OCI-LY7 (cell line): ENCODE results near the gene TRIB2. TPM values are rescaled to one million over a fixed set of nuclear protein-coding genes. Genes with fewer than 3 reads are reported as not detected.

Experiments used
- BruUV-seq: library from RNA; stranded (reverse); fragments of 400-500 nt; replicated peaks from 2 replicates; lab custom pipeline; 2021; lab: Mats Ljungman, UMichigan
- CTCF ChIA-PET: fragments of 300-600 bp; sonication (Branson Sonifier 250); formaldehyde crosslinking; loops from one replicate; lab custom pipeline; 2022; ENCODE audit warnings: antibody characterized with exemption; ENCODE audit not compliant: unreplicated experiment; lab: Charles Lee
- POLR2A ChIA-PET: fragments of 300-600 bp; sonication (Branson Sonifier 250); formaldehyde crosslinking; loops from one replicate; lab custom pipeline; 2022; ENCODE audit warnings: antibody characterized with exemption; lab: Charles Lee
- DNase-seq: peaks from one replicate; pipeline ENCODE4 v3.0.0-alpha.2; 2015; ENCODE audit warnings: low spot score
- H2AFZ ChIP-seq: fragments of 200-600 bp; sonication (generic), shearing (Covaris generic); 2 replicates; pipeline ENCODE4 v1.6.1; 2014; ENCODE audit warnings: mild to moderate bottlenecking, antibody characterized with exemption, low read length, moderate library complexity
- H3K27ac ChIP-seq: fragments of 200-600 bp; sonication (generic); 2 replicates; pipeline ENCODE4 v1.5.1; 2014; ENCODE audit warnings: mixed run types, low read depth, mild to moderate bottlenecking, moderate library complexity, low read length, inconsistent platforms; ENCODE audit not compliant: poor library complexity, severe bottlenecking
- H3K36me3 ChIP-seq: fragments of 200-600 bp; sonication (generic); 2 replicates; pipeline ENCODE4 v1.6.1; 2014; ENCODE audit warnings: mild to moderate bottlenecking, antibody characterized with exemption, low read length, moderate library complexity, mixed read lengths; ENCODE audit not compliant: insufficient read depth
- H3K4me1 ChIP-seq: fragments of 200-600 bp; sonication (generic); 2 replicates; pipeline ENCODE4 v1.5.1; 2014; ENCODE audit warnings: mild to moderate bottlenecking, low read length; ENCODE audit not compliant: insufficient read depth, poor library complexity, severe bottlenecking
- H3K4me2 ChIP-seq: fragments of 200-600 bp; sonication (generic); 2 replicates; pipeline ENCODE4 v1.6.1; 2014; ENCODE audit warnings: mild to moderate bottlenecking, low read length
- H3K4me3 ChIP-seq: fragments of 200-600 bp; sonication (generic); 2 replicates; pipeline ENCODE4 v1.5.1; 2014; ENCODE audit warnings: mild to moderate bottlenecking, low read depth, low read length; ENCODE audit not compliant: poor library complexity, severe bottlenecking
- H3K79me2 ChIP-seq: fragments of 200-600 bp; sonication (generic); 2 replicates; pipeline ENCODE4 v1.6.1; 2016; ENCODE audit warnings: low read depth, mild to moderate bottlenecking, low read length, moderate library complexity, mixed read lengths; ENCODE audit not compliant: insufficient read depth
- H3K9me2 ChIP-seq: fragments of 200-600 bp; sonication (generic); 2 replicates; pipeline ENCODE4 v1.6.1; 2016; ENCODE audit warnings: mild to moderate bottlenecking, low read length, mixed read lengths; ENCODE audit not compliant: insufficient read depth
- H3K9me3 ChIP-seq: fragments of 200-600 bp; sonication (generic); 2 replicates; pipeline ENCODE4 v1.6.1; 2014; ENCODE audit warnings: mild to moderate bottlenecking, mixed run types, low read length, mixed read lengths
- H4K20me1 ChIP-seq: fragments of 200-600 bp; sonication (generic); 2 replicates; pipeline ENCODE4 v1.6.1; 2014; ENCODE audit warnings: mild to moderate bottlenecking, antibody characterized with exemption, low read length, moderate library complexity, mixed read lengths; ENCODE audit not compliant: insufficient read depth
- EZH2phosphoT487 ChIP-seq: fragments of 200-600 bp; sonication (generic); IDR thresholded peaks from 2 replicates; pipeline ENCODE4 v1.6.1; 2018; ENCODE audit warnings: low read depth, borderline replicate concordance, mild to moderate bottlenecking, mixed run types, antibody characterized with exemption, low read length, moderate library complexity, mixed read lengths
- intact Hi-C: fragments of 100-400 bp; cut with micrococcal nuclease; formaldehyde crosslinking; loops from one replicate; pipeline ENCODE4 v1.10.0; 2022; ENCODE audit not compliant: unreplicated experiment
- total RNA-seq, 2 experiments: library from RNA; depleted of rRNA in 1 of 2; stranded (reverse); fragments of >200 nt in 1 of 2; shearing (Covaris generic) in 1 of 2; gene quantifications; 2 replicates each; pipeline ENCODE4 v1.2.3, GENCODE V29; 2014 to 2022
- TF ChIP-seq, protein P1 (sequence below): fragments of 200-600 bp; sonication (generic); conservative IDR thresholded peaks from 2 replicates; pipeline ENCODE4 v1.5.1; 2014; ENCODE audit warnings: mild to moderate bottlenecking, antibody characterized with exemption, low read length, moderate library complexity, mixed read lengths

Gene TRIB2
- total RNA-seq, 2 experiments from 2014 or later = 18.8 to 26.0 TPM

DNA sequence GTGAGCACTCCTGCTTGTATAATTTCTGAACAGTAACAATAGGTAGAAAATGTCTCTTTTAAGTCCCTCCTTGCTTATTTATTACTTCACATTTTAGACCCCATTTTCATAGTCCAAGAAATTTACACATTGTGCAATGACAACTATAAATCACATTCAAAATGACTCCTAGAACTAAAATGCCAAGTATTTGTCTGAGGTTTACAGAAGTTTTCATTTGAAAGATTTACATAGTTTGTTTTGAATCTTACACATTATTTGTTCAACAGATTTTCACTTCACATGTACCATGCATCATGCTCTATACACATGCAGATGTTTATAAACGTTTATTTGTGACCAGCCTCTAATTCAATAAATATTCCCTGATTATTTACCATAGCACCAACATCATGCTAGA is 15.7 kb upstream of the TRIB2 start:
- Histone ChIP-seq H3K4me1 (no peaks in the 10 kb centered on the region), H3K9me3 (no peaks in the 10 kb centered on the region), H3K9me2 (no peaks in the 10 kb centered on the region), H3K27ac (no peak overlapping the region), H2AFZ (no peak overlapping the region), H3K4me3 (no peak overlapping the region), H3K79me2 (no peaks in the 10 kb centered on the region), H4K20me1 (no peaks in the 10 kb centered on the region), H3K4me2 (no peak overlapping the region), H3K36me3 (no peaks in the 10 kb centered on the region)
- TF ChIP-seq, protein P1, sequence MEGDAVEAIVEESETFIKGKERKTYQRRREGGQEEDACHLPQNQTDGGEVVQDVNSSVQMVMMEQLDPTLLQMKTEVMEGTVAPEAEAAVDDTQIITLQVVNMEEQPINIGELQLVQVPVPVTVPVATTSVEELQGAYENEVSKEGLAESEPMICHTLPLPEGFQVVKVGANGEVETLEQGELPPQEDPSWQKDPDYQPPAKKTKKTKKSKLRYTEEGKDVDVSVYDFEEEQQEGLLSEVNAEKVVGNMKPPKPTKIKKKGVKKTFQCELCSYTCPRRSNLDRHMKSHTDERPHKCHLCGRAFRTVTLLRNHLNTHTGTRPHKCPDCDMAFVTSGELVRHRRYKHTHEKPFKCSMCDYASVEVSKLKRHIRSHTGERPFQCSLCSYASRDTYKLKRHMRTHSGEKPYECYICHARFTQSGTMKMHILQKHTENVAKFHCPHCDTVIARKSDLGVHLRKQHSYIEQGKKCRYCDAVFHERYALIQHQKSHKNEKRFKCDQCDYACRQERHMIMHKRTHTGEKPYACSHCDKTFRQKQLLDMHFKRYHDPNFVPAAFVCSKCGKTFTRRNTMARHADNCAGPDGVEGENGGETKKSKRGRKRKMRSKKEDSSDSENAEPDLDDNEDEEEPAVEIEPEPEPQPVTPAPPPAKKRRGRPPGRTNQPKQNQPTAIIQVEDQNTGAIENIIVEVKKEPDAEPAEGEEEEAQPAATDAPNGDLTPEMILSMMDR = no peak
- no peak for TF ChIP-seq EZH2phosphoT487
- no peak for DNase-seq
- intact Hi-C loops = no loop called here
- BruUV-seq = no TSS peak
- ChIA-PET CTCF (no interaction called here), POLR2A (interaction anchor here (0.6 kb wide), 1 partner anchor 727 kb away, joined by 3 read pairs; no protein-coding TSS in a partner anchor)

DNA sequence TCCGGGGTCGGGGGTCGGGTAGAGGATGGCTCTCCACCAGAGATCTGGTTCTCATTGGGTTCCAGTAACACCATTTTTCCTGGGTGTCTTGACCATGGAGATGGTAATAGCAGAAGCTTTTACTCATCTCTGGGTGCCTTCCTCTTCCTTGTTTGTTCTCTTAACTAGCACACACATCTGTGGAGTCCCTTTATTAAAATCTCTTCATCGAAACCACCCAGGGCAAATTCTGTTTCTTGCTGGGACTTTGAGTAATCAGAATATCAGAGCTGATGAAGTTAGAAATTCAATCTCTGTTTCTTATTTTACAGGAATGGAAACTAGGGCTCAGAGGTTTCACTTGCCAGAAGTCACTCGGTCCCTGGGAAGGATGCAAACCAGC is 15.0 kb upstream of the TRIB2 start:
- Histone ChIP-seq H3K79me2 (no peaks in the 10 kb centered on the region), H3K9me2 (no peaks in the 10 kb centered on the region), H3K4me2 (no peak overlapping the region), H3K36me3 (no peaks in the 10 kb centered on the region), H2AFZ (no peak overlapping the region), H3K9me3 (no peaks in the 10 kb centered on the region), H4K20me1 (no peaks in the 10 kb centered on the region), H3K4me1 (no peaks in the 10 kb centered on the region), H3K4me3 (no peak overlapping the region), H3K27ac (no peak overlapping the region)
- no peak for TF ChIP-seq EZH2phosphoT487
- TF ChIP-seq, protein P1 = no peak
- DNase-seq = no peak
- intact Hi-C loops = no loop called here
- CTCF ChIA-PET = no interaction called here
- POLR2A ChIA-PET = interaction anchor here (0.6 kb wide), 1 partner anchor 160 kb away, joined by 3 read pairs; no protein-coding TSS in a partner anchor
- no TSS peak for BruUV-seq

DNA sequence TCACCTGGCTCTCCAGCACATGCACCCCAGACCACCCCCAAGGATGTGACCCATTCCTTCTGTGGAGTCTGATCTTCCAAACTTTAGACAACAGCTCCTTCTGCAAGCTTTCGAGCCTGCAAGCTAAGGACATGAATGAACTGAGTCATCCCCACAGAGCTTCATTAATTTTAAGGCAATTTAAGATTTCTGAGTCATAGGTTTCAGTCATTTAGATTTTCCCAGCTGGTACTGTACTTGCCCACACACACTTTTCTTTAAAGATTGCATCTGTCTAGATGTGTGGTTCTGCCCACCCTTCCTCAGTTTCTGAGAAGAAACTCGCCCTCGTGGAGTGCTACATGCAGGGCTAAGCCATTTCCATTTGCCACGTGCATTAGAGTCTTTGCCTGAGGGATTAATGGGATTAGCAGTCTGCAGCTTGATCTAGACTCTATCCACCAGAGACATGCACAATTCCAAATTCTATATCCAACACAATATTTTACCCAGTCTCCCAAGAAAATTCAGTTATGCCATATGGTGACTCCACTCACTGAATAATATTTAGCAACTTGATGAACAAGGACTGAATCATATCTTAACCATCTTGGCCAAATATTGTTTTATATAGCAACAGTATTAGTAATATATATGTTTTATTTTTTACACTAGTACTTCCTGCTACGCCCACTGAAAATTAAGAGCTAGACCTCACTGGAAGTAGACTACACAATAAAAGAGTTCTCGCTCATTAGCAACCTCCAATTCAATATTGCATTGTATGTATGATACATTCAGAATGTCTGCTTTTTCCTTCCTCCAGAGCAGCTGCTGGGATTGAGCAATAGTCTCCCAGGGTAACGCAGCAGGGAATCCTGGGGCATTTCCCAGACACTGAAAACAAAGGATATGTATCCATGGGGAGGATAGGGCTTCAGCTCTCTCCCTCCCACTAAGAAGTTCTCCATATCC is 14.3 kb upstream of the TRIB2 start:
- Histone ChIP-seq H3K9me2 (no peaks in the 10 kb centered on the region), H3K36me3 (no peaks in the 10 kb centered on the region), H3K9me3 (no peaks in the 10 kb centered on the region), H3K4me2 (no peak overlapping the region), H3K27ac (no peak overlapping the region), H3K4me3 (no peak overlapping the region), H3K4me1 (no peaks in the 10 kb centered on the region), H4K20me1 (no peaks in the 10 kb centered on the region), H3K79me2 (no peaks in the 10 kb centered on the region), H2AFZ (no peak overlapping the region)
- no TSS peak for BruUV-seq
- POLR2A ChIA-PET = no interaction called here
- CTCF ChIA-PET = no interaction called here
- intact Hi-C loops = no loop called here
- DNase-seq = no peak
- no peak for TF ChIP-seq EZH2phosphoT487
- TF ChIP-seq, protein P1 = no peak
